ENCODE results near the gene KARS1. TPM values are rescaled to one million over a fixed set of nuclear protein-coding genes. Genes with fewer than 3 reads are reported as not detected.

Gene KARS1
- total and polyA plus RNA-seq, 5 donors: 92.2 to 122 (median 102) TPM

GRCh38 chr16:75588716-75589115 is 58.7 kb downstream of the KARS1 start:
- intact Hi-C loops (cut with DNase I): no loop called here
- WGBS: 94% methylated on average over 4 of the region's 4 CpGs
- no peak overlapping the region for H3K4me3 ChIP-seq (ENCODE audit: low read length)
- no peaks in the 10 kb centered on the region for H3K27me3 ChIP-seq (ENCODE audit: control insufficient read depth, insufficient read depth)
- peak overlapping the region; percentile 60 for H3K27ac ChIP-seq (ENCODE audit: low read length)
- DNase-seq (no peak), ATAC-seq (no peak)
- no peaks in the 10 kb centered on the region for H3K9me3 ChIP-seq (ENCODE audit: control insufficient read depth, low read length)
- H3K4me1 ChIP-seq (ENCODE audit: control insufficient read depth, insufficient read depth, low read length): no peaks in the 10 kb centered on the region

DNA sequence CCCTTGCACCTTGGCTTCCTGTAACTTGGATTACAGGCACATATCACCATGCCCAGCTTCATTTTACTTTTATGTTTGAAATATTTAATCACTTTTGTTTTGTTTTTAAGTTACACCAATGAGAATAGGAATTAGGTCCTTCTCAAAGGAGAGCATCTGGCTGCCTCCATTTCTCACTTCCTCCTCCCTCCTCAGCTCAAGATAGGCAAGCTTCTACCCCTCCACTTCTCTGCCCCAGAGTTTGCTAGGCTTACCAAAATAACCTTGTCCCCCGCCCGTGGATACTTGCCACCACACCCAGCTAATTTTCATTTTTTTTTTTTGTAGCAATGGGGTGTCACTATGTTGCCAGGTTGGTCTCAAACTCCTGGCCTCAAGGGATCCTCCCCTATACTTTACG is 63.4 kb downstream of the KARS1 start:
- intact Hi-C loops (cut with DNase I): no loop called here
- Histone ChIP-seq H3K4me1 (ENCODE audit: control insufficient read depth, insufficient read depth, low read length) (no peaks in the 10 kb centered on the region), H3K27ac (ENCODE audit: low read length) (no peak overlapping the region), H3K27me3 (ENCODE audit: control insufficient read depth, insufficient read depth) (no peaks in the 10 kb centered on the region), H3K9me3 (ENCODE audit: control insufficient read depth, low read length) (no peaks in the 10 kb centered on the region), H3K4me3 (ENCODE audit: low read length) (no peak overlapping the region)
- DNase-seq: no peak
- no peak for ATAC-seq
- 71% methylated on average over 3 of the region's 3 CpGs for WGBS

GRCh38 chr16:75579281-75579834 is 68.1 kb downstream of the KARS1 start:
- no peaks in the 10 kb centered on the region for H3K9me3 ChIP-seq (ENCODE audit: control insufficient read depth, low read length)
- intact Hi-C loops (cut with DNase I): no loop called here
- H3K4me3 ChIP-seq (ENCODE audit: low read length): no peak overlapping the region
- ATAC-seq: no peak
- no peaks in the 10 kb centered on the region for H3K27me3 ChIP-seq (ENCODE audit: control insufficient read depth, insufficient read depth)
- DNase-seq: no peak
- no peak overlapping the region for H3K27ac ChIP-seq (ENCODE audit: low read length)
- H3K4me1 ChIP-seq (ENCODE audit: control insufficient read depth, insufficient read depth, low read length): no peaks in the 10 kb centered on the region
- 87% methylated on average over 7 of the region's 7 CpGs for WGBS

DNA sequence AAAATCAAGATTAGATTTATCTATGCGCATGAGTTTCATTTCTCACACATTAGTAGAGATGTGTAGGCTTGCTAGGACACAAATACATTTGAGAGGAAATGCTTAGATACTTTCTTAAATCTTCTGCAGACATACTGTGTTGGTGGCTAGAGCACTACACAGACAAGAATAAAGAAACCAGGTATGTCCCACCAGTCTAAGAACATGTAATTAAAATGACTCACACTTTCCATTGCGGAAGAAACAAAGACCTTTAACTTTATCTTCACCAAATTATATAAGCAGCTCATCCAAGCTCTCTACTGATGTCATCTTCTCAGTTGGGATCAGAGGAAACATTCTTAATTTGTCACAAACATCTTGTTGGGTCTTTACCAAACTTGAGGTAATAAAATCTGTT is 68.7 kb downstream of the KARS1 start:
- no peaks in the 10 kb centered on the region for H3K27me3 ChIP-seq (ENCODE audit: control insufficient read depth, insufficient read depth)
- ATAC-seq: no peak
- H3K4me1 ChIP-seq (ENCODE audit: control insufficient read depth, insufficient read depth, low read length): no peaks in the 10 kb centered on the region
- no peak for DNase-seq
- H3K9me3 ChIP-seq (ENCODE audit: control insufficient read depth, low read length): no peaks in the 10 kb centered on the region
- no peak overlapping the region for H3K27ac ChIP-seq (ENCODE audit: low read length)
- no peak overlapping the region for H3K4me3 ChIP-seq (ENCODE audit: low read length)
- 91% methylated on average over 2 of the region's 2 CpGs for WGBS
- intact Hi-C loops (cut with DNase I): no loop called here

- H3K27ac ChIP-seq (ENCODE audit: low read length): no peak overlapping the region
- no peak overlapping the region for H3K4me3 ChIP-seq (ENCODE audit: low read length)
- ATAC-seq (no peak), DNase-seq (no peak)
- no peaks in the 10 kb centered on the region for H3K4me1 ChIP-seq (ENCODE audit: control insufficient read depth, insufficient read depth, low read length)
- 89% methylated on average over 7 of the region's 7 CpGs for WGBS
- no peaks in the 10 kb centered on the region for H3K9me3 ChIP-seq (ENCODE audit: control insufficient read depth, low read length)
- intact Hi-C loops (cut with DNase I): no loop called here
- no peaks in the 10 kb centered on the region for H3K27me3 ChIP-seq (ENCODE audit: control insufficient read depth, insufficient read depth)
Observed at GRCh38 chr16:75578212-75578611, 69.3 kb downstream of the KARS1 start.

Other genes starting within 250 kb of the KARS1 start
- gene CFDP1, start 214.2 kb downstream of the KARS1 start, total RNA-seq: 10 to 100 TPM; 23.7 to 36.8 (median 27.6) TPM
- 40.8 TPM for gene CFDP1, start 214.2 kb downstream of the KARS1 start, polyA plus RNA-seq
- 10 to 100 TPM; 10.9 to 11.2 (median 11.0) TPM for gene TMEM170A, start 183.0 kb downstream of the KARS1 start, total RNA-seq
- gene TMEM170A, start 183.0 kb downstream of the KARS1 start, polyA plus RNA-seq: 7.2 TPM
- 1 to 10 TPM; 3.1 to 9.9 (median 4.3) TPM for gene CHST6, start 152.2 kb downstream of the KARS1 start, total RNA-seq
- gene CHST6, start 152.2 kb downstream of the KARS1 start, polyA plus RNA-seq: 1.9 TPM
- gene CHST5, start 111.6 kb downstream of the KARS1 start, total RNA-seq: under 1 TPM; 0.14 to 0.45 (median 0.16) TPM
- 0.11 TPM for gene CHST5, start 111.6 kb downstream of the KARS1 start, polyA plus RNA-seq
- 1 to 10 TPM; 6.3 to 7.8 (median 6.8) TPM for gene TMEM231, start 91.4 kb downstream of the KARS1 start, total RNA-seq
- 3.8 TPM for gene TMEM231, start 91.4 kb downstream of the KARS1 start, polyA plus RNA-seq
- 100 to 1,000 TPM; 197 to 245 (median 219) TPM for gene GABARAPL2, start 81.3 kb downstream of the KARS1 start, total RNA-seq
- 262 TPM for gene GABARAPL2, start 81.3 kb downstream of the KARS1 start, polyA plus RNA-seq
- gene ADAT1, start 24.4 kb downstream of the KARS1 start, total RNA-seq: 10 to 100 TPM; 17.8 to 27.2 (median 22.4) TPM
- 8.4 TPM for gene ADAT1, start 24.4 kb downstream of the KARS1 start, polyA plus RNA-seq
- 10 to 100 TPM; 70.6 to 77.8 (median 75.9) TPM for gene TERF2IP, start 108 bp upstream of the KARS1 start, total RNA-seq
- gene TERF2IP, start 108 bp upstream of the KARS1 start, polyA plus RNA-seq: 73.8 TPM
- not detected for gene CPHXL2, start 29.3 kb upstream of the KARS1 start, total RNA-seq
- not detected for gene CPHXL2, start 29.3 kb upstream of the KARS1 start, polyA plus RNA-seq
- not detected for gene DUXB, start 53.8 kb upstream of the KARS1 start, total RNA-seq
- not detected for gene DUXB, start 53.8 kb upstream of the KARS1 start, polyA plus RNA-seq
- gene CPHXL, start 78.8 kb upstream of the KARS1 start, total RNA-seq: not detected
- not detected for gene CPHXL, start 78.8 kb upstream of the KARS1 start, polyA plus RNA-seq

All from right cardiac atrium (tissue), 5 donors.